GM21786 (cell line): ENCODE measurements around the gene HSP90B1.

Source experiments
- ATAC-seq: cut with Tn5 transposase; IDR thresholded peaks from one replicate; pipeline ENCODE4 v1.9.1; 2021; ENCODE audit not compliant: unreplicated experiment

HSP90B1 gene

DNA sequence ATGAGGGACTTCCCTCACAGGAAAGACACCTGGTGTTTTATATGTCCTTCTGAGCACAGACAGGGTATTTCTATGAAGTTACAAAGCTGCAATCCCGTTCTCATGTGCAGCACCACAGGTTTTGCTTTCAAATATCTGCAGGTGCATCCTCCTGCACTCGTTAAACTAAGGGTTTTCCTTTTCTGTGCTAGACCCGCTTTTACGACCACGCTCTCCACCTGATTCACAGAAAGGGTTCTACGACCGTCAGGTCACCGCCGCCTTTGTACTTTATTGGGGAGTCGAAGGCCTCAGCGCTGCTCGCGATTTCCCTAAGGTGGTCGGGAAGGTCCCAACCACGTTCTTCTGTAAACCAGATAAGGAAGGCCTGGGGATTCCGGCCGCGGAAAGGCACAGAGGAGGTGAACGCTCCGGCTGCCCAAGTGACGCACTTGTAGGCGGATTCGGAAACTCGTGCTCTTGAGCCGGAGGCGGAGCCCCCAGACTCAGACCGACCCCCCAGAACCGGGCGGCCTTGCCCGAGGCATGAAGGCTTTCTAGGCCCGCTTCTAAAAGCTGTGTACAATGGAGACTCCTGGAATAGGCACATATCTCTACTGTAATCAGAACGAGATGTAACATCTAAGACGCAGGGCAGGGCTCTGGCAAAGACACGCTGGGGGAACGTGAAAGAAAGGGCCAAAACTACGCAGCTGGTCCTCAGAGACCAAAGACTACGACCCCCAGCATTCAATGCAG lies 995 bp upstream of the HSP90B1 start:
- ATAC-seq, result peak; percentile 13

- ATAC-seq, result no peak
These were observed 501 bp upstream of the HSP90B1 start for GRCh38 chr12:103929784-103930033.

- ATAC-seq, result no peak
These were observed 851 bp downstream of the HSP90B1 start for GRCh38 chr12:103930787-103931735.

GRCh38 chr12:103933237-103933636 lies 3.0 kb downstream of the HSP90B1 start:
- ATAC-seq, result no peak

GRCh38 chr12:103936679-103937078 lies 6.5 kb downstream of the HSP90B1 start:
- ATAC-seq, result no peak

- ATAC-seq, result no peak
These were observed 14.8 kb downstream of the HSP90B1 start for GRCh38 chr12:103944964-103945363.

DNA sequence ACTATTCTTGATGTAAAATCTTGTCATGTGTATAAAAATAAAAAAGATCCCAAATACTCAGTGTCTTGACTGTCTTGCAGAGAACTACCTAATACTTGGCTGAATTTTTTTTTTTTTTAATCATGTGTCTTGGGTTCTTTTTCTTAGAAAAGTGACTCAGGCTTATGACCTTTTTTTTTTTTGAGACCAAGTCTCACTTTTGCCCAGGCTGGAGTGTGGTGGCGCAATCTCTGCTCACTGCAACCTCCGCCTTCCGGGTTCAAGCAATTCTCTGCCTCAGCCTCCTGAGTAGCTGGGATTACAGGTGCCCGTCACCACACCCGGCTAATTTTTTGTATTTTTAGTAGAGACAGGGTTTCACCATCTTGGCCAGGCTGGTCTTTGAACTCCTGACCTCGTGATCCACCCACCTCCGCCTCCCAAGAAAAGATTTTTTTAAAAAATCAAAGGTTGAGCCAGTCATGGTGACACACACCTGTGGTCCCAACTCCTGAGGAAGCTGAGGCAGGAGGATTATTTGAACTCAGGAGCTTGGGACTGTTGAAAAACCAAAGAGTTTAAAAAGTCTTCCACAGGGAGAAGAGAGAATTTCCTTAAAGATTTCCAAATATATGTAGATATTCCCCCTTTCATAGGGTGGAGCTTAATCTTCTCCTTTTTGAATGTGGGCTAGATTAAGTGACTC lies 17.8 kb downstream of the HSP90B1 start:
- no peak for ATAC-seq

GRCh38 chr12:103948746-103949406 lies 18.7 kb downstream of the HSP90B1 start:
- ATAC-seq, result no peak

DNA sequence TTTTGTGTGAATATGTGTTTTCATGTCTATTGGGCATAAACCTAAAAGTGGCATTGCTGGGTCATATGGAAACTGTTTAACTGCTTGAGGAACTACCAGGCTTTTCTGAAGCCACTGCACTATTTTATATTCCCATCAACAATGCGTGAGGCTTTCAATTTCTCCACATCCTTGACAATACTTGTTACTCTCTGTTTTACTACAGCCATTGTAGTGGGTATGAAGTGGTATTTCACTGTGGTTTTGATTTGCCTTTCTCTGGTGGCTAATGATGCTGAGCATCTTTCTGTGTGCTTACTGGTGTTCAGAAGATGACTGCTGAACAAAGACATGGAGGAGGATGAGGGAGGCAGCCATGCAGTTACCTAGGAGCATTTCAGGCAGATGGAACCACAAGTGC lies 22.3 kb downstream of the HSP90B1 start:
- no peak for ATAC-seq

DNA sequence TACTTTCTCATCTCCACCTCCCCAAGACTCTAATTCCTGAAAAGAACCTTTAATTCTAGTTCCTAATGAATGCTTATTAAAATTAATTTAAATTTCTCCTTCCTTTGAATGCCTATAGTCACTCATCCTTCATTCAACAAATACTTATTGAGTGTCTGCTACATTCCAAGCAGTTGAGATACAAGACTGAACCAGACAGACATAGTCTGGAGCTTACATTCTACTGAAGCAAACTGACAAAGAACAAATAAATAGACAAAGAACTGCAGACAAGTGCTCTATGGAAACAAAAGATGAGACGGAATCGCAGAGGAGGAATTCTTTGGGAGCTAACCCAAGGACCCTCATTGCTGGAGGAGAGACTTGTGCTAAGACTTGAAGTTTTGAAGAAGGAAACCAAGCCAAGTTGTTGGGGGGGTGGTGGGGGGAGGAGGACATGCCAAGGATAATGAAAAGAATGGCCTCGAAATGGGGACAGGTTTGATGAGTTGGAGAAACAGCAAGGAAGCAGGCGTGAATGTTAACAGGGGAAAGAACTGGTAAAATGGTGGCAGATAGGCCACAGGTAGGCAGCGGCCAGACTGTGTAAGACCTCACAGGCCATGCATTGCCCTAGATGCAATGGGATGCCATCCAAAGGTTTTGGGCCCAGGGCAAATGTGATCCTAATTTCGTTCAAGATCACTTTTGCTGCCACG lies 25.8 kb downstream of the HSP90B1 start:
- no peak for ATAC-seq

- peak; percentile 12 for ATAC-seq
These were observed 26.4 kb downstream of the HSP90B1 start for GRCh38 chr12:103956509-103957027.

DNA sequence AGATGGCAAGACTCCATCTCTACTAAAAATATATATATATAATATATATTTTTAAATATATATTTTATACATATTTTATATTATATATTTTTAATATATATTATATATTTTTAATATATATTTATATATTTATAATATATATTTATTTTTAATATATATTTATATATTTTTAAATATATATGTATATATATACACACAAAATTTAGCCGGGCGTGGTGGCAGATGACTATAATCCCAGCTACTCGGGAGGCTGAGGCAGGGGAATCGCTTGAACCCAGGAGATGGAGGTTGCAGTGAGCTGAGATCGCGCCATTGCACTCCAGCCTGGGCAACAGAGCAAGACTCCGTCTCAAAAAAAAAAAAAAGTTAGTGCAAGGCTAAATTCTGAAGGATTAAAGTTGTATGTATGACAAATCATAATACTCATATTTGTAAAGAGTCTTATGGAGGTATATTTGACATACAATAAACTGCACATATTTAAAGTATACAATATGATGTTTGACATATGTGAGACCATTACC lies 27.7 kb downstream of the HSP90B1 start:
- no peak for ATAC-seq

GRCh38 chr12:103958621-103959020 lies 28.4 kb downstream of the HSP90B1 start:
- ATAC-seq, result no peak

GRCh38 chr12:103960616-103961227 lies 30.5 kb downstream of the HSP90B1 start:
- ATAC-seq, result no peak

DNA sequence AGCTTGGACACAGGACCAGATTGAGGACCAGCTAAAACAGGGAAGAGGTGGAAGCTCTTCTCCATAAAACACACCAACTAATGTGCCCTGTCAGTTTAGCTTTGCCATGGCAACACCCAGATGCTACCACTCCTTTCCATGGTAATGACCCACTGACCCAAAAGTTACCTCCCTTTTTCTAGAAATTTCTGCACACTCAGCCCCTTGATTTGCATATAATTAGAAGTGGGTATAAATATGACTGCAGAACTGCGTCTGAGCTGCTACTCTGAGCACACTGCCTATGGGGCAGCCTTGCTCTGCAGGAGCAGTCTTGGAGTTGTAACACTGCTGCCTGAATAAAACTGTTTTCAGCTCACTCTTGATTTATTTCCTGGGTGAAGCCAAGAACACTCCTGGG lies 32.3 kb downstream of the HSP90B1 start:
- no peak for ATAC-seq

DNA sequence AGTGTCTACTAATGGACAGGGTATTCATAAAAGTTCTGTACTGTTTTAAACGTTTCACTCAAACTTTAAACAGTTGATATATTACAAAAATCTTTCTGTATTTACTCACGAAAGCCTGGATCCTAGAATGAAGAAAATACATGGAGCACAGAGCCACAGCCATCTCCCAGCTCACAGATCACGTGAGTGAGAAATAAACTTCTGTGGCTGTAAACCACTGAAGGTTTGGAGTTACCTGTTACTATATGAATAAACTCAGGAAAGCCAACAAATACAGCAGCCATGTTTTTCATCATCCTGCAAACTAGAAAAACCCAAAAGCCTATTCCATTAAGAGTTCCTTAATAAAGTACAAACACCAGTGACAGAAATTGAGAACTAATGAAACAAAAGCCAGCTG lies 34.6 kb downstream of the HSP90B1 start:
- ATAC-seq, result no peak

DNA sequence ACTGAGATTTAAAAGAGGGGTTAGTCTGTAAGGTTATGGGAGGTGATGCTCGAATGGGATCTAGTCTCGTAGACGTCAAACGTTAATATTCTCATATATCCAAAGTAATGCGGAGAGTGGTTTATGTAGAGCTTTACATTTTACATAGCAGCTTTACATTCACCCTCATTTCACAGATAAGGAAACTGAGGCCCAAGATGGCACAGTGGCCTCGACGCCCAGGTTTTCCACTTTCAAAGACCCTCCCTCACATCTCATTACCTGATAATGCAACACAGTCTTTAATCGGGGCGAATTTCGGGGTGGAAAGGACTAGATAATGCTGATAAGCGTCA lies 35.0 kb downstream of the HSP90B1 start:
- no peak for ATAC-seq

GRCh38 chr12:103965590-103966504 lies 35.6 kb downstream of the HSP90B1 start, which contains the start of gene TDG:
Gene TDG (plus strand): TSS chr12:103965872. CDS start chr12:103966038, 166 bp downstream.
- ATAC-seq, result peak; percentile 94

DNA sequence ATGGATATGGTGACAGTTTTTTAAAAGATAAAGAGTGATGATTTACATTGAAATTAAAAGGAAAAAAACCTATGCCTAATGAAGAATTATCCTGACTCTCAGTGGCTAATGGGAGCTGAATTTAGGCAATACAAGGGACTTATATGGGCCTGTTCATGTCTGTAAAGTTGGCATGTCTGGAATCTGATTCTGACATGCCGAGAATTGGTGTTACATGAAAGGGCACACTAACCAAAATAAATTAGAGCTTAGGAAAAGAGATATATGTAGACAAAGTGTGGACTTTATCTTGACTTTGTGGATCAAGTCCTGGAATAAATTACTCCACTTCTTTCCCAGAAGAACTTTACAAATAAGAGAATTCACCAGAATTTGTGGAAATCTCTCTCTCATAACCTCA lies 36.5 kb downstream of the HSP90B1 start:
- no peak for ATAC-seq
